Caco-2 (cell line): Measurements from ENCODE around the gene PLCB1. TPM values are rescaled to one million over a fixed set of nuclear protein-coding genes. Genes with fewer than 3 reads are reported as not detected.

Experiments used
- BruUV-seq: library from RNA; stranded (reverse); fragments of 400-500 nt; replicated peaks from 2 replicates; lab custom pipeline; 2021; lab: Mats Ljungman, UMichigan
- CTCF ChIA-PET: fragments of 300-600 bp; sonication (Branson Sonifier 250); formaldehyde crosslinking; loops from one replicate; lab custom pipeline; 2022; ENCODE audit warnings: antibody characterized with exemption; lab: Charles Lee
- POLR2A ChIA-PET: fragments of 300-600 bp; sonication (Branson Sonifier 250); formaldehyde crosslinking; loops from one replicate; lab custom pipeline; 2022; ENCODE audit warnings: antibody characterized with exemption; lab: Charles Lee
- DNase-seq, 2 experiments: peaks; one replicate each; pipeline versions ENCODE4 v3.0.0 to v3.0.0-alpha.2; 2020 to 2022
- H3K27me3 ChIP-seq: replicated peaks from 2 replicates; pipeline ENCODE4 v1.6.0; 2011; ENCODE audit warnings: low read length; ENCODE audit not compliant: control insufficient read depth, insufficient read depth
- H3K36me3 ChIP-seq: 2 replicates; pipeline ENCODE4 v1.5.1; 2011; ENCODE audit warnings: low read length; ENCODE audit not compliant: control insufficient read depth, insufficient read depth
- H3K4me1 ChIP-seq: fragments of 250-450 bp; sonication (Bioruptor Pico); 2 replicates; pipeline ENCODE4 v1.5.1; 2020; ENCODE audit warnings: mild to moderate bottlenecking
- H3K4me3 ChIP-seq: 2 replicates; pipeline ENCODE4 v1.5.1; 2011; ENCODE audit warnings: low read depth, mild to moderate bottlenecking, control low read depth, low read length
- H3K9me3 ChIP-seq: fragments of 250-450 bp; sonication (Bioruptor Pico); 2 replicates; pipeline ENCODE4 v1.5.1; 2020; ENCODE audit warnings: mild to moderate bottlenecking, moderate library complexity
- H3K27ac Mint-ChIP-seq: one replicate; pipeline ENCODE4 v1.8.0; 2022; ENCODE audit warnings: mixed read lengths; ENCODE audit not compliant: unreplicated experiment
- H3K27me3 Mint-ChIP-seq: one replicate; pipeline ENCODE4 v1.8.0; 2022; ENCODE audit warnings: mixed read lengths; ENCODE audit not compliant: insufficient read depth, unreplicated experiment
- H3K36me3 Mint-ChIP-seq: one replicate; pipeline ENCODE4 v1.8.0; 2022; ENCODE audit warnings: mild to moderate bottlenecking, mixed read lengths; ENCODE audit not compliant: insufficient read depth, unreplicated experiment
- H3K4me1 Mint-ChIP-seq: one replicate; pipeline ENCODE4 v1.8.0; 2022; ENCODE audit warnings: low read depth, mixed read lengths; ENCODE audit not compliant: unreplicated experiment
- H3K4me3 Mint-ChIP-seq: one replicate; pipeline ENCODE4 v1.8.0; 2022; ENCODE audit warnings: mild to moderate bottlenecking, moderate library complexity, mixed read lengths; ENCODE audit not compliant: unreplicated experiment
- H3K9me3 Mint-ChIP-seq: one replicate; pipeline ENCODE4 v1.8.0; 2022; ENCODE audit warnings: mixed read lengths; ENCODE audit not compliant: unreplicated experiment
- intact Hi-C: fragments of 100-400 bp; cut with micrococcal nuclease; formaldehyde crosslinking; loops from one replicate; pipeline ENCODE4 v1.10.0; 2022; ENCODE audit not compliant: unreplicated experiment
- total RNA-seq: library from RNA; stranded (reverse); gene quantifications from 2 replicates; pipeline ENCODE4 v1.2.3, GENCODE V29; 2022
- TF ChIP-seq, protein P1 (sequence below), 2 experiments: fragments of 200-600 bp in 1 of 2; IDR thresholded peaks; 1 replicate in 1 of 2; 2 replicates in 1 of 2; pipeline versions ENCODE4 v1.5.1 to v1.8.0; 2011 to 2022; ENCODE audit warnings: antibody characterized with exemption in 1 of 2, control low read depth in 1 of 2, inconsistent platforms in 1 of 2, low read depth in 1 of 2, low read length in 1 of 2, mild to moderate bottlenecking in 1 of 2, moderate library complexity in 1 of 2; ENCODE audit not compliant: insufficient read depth in 1 of 2, severe bottlenecking in 1 of 2, unreplicated experiment in 1 of 2

PLCB1 gene
- total RNA-seq, 1 experiment from 2014 or later: 105 TPM

DNA sequence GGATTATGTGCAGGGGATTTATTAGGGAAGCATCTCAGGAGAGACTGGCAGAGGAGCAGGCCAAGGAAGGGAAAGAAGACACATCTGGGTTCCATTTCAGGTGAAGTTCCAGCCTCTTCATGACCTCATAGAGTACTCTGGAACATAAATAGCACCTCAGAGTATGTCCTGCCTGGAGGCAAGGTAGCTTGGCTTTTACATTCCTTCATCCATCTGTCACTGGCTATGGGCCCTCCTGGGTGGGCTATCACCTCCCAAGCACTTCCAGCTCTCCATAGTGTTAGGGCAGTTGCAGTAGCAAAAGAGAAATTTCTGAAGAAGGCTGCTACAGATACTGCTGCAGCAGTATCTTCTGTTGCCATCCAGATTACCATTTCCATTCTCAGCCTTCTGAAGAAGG is 116.0 kb downstream of the PLCB1 start:
- H3K27ac Mint-ChIP-seq: no peak overlapping the region
- H3K9me3 Mint-ChIP-seq: peaks cover 19% of the 10 kb centered on the region
- POLR2A ChIA-PET: no interaction called here
- H3K27me3 Mint-ChIP-seq: no peaks in the 10 kb centered on the region
- Histone ChIP-seq H3K27me3 (no peaks in the 10 kb centered on the region), H3K36me3 (no peaks in the 10 kb centered on the region), H3K4me1 (peaks cover 30% of the 10 kb centered on the region), H3K4me3 (no peak overlapping the region), H3K9me3 (no peaks in the 10 kb centered on the region)
- peaks cover 39% of the 10 kb centered on the region for H3K4me1 Mint-ChIP-seq
- TF ChIP-seq, protein P1, sequence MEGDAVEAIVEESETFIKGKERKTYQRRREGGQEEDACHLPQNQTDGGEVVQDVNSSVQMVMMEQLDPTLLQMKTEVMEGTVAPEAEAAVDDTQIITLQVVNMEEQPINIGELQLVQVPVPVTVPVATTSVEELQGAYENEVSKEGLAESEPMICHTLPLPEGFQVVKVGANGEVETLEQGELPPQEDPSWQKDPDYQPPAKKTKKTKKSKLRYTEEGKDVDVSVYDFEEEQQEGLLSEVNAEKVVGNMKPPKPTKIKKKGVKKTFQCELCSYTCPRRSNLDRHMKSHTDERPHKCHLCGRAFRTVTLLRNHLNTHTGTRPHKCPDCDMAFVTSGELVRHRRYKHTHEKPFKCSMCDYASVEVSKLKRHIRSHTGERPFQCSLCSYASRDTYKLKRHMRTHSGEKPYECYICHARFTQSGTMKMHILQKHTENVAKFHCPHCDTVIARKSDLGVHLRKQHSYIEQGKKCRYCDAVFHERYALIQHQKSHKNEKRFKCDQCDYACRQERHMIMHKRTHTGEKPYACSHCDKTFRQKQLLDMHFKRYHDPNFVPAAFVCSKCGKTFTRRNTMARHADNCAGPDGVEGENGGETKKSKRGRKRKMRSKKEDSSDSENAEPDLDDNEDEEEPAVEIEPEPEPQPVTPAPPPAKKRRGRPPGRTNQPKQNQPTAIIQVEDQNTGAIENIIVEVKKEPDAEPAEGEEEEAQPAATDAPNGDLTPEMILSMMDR (IDR thresholded peaks at IDR 0.05; ENCODE audit: insufficient read depth in 1 of 2, low read depth in 1 of 2, low read length in 1 of 2, severe bottlenecking in 1 of 2, unreplicated experiment in 1 of 2): no peak
- BruUV-seq: no TSS peak
- CTCF ChIA-PET: no interaction called here
- DNase-seq: no peak
- no peak overlapping the region for H3K4me3 Mint-ChIP-seq
- intact Hi-C loops: no loop called here
- H3K36me3 Mint-ChIP-seq: peaks cover 25% of the 10 kb centered on the region

DNA sequence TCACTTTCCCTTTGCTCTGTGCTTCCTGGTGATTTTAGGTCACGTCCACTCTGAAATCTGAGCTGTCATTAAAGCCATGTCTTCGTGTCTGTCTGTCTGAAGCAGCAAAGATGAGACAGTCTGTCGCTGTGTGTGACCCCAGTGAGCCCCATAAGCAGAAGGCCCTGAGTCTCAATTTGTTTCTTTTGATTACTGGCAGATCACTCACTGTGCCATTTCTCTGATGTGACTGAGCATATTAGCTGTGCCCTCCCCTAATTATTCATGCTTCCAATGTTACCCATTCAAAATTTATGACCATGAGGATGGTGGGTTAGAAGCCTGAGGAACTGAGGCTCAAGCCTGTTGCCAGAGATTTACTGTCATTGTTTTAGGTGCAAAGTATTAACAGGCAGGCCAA is 117.6 kb downstream of the PLCB1 start:
- Mint-ChIP-seq H3K36me3 (peaks cover 22% of the 10 kb centered on the region), H3K9me3 (peaks cover 19% of the 10 kb centered on the region), H3K27ac (no peak overlapping the region), H3K27me3 (no peaks in the 10 kb centered on the region), H3K4me1 (peaks cover 39% of the 10 kb centered on the region), H3K4me3 (no peak overlapping the region)
- DNase-seq: no peak
- H3K9me3 ChIP-seq: no peaks in the 10 kb centered on the region
- H3K36me3 ChIP-seq: no peaks in the 10 kb centered on the region
- CTCF ChIA-PET: no interaction called here
- intact Hi-C loops: loop anchor here (1.0 kb wide), 4 partner anchors 18 to 120 kb away; no protein-coding TSS in a partner anchor
- H3K27me3 ChIP-seq: no peaks in the 10 kb centered on the region
- POLR2A ChIA-PET: no interaction called here
- BruUV-seq: no TSS peak
- peaks cover 30% of the 10 kb centered on the region for H3K4me1 ChIP-seq
- no peak overlapping the region for H3K4me3 ChIP-seq
- TF ChIP-seq, protein P1 (IDR thresholded peaks at IDR 0.05; ENCODE audit: insufficient read depth in 1 of 2, low read depth in 1 of 2, low read length in 1 of 2, severe bottlenecking in 1 of 2, unreplicated experiment in 1 of 2): no peak

DNA sequence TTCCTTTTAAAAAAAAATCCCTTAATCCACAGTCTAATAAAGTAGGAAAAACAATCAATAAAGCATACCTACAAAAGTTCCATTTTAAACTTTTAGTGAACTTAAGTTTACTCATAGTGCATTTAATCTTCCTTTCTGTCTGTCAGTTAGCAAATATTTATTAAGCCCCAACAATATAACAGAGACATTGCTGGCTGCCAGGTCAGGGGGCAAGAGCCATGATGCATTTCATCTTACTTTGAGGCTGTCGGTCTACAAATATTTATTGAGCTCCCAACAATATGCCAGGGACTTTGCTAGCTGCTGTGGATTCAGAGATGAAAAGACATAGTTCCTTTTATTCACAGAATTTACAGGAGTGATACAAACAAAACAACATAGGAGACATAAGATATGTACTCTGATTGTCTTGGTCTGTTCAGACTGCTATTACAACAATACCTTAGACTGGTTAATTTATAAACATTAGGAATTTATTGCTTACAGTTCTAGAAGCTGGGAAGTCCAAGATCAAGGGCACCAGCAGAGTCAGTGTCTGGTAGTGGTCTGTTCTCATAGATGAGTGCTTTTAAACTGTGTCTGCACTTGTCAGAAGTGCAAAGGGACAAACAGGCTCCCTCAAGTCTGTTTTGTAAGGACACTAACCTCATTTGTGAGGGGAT is 118.6 kb downstream of the PLCB1 start:
- intact Hi-C loops: loop anchor here (1.0 kb wide), 4 partner anchors 19 to 121 kb away; no protein-coding TSS in a partner anchor
- H3K27me3 Mint-ChIP-seq: no peaks in the 10 kb centered on the region
- no peaks in the 10 kb centered on the region for H3K9me3 ChIP-seq
- H3K4me3 Mint-ChIP-seq: peak overlapping the region; percentile 25
- peaks cover 19% of the 10 kb centered on the region for H3K36me3 Mint-ChIP-seq
- DNase-seq: peak; percentile 73 to 78
- ChIA-PET POLR2A (interaction anchor here (0.6 to 0.7 kb wide), 2 partner anchors 41 to 103 kb away, joined by 3 to 4 read pairs; no protein-coding TSS in a partner anchor), CTCF (interaction anchor here (1.2 kb wide), 1 partner anchor 121 kb away, joined by 3 read pairs; no protein-coding TSS in a partner anchor)
- no peaks in the 10 kb centered on the region for H3K27me3 ChIP-seq
- TF ChIP-seq, protein P1 (IDR thresholded peaks at IDR 0.05; ENCODE audit: insufficient read depth in 1 of 2, low read depth in 1 of 2, low read length in 1 of 2, severe bottlenecking in 1 of 2, unreplicated experiment in 1 of 2): no peak
- H3K27ac Mint-ChIP-seq: peak overlapping the region; percentile 31
- peaks cover 31% of the 10 kb centered on the region for H3K4me1 ChIP-seq
- peaks cover 13% of the 10 kb centered on the region for H3K9me3 Mint-ChIP-seq
- no TSS peak for BruUV-seq
- no peaks in the 10 kb centered on the region for H3K36me3 ChIP-seq
- H3K4me3 ChIP-seq: no peak overlapping the region
- H3K4me1 Mint-ChIP-seq: peaks cover 39% of the 10 kb centered on the region
